K562 (cell line): ENCODE results near the gene XRCC2. TPM values are rescaled to one million over a fixed set of nuclear protein-coding genes. Genes with fewer than 3 reads are reported as not detected.

ENCODE experiments used
- ATAC-seq: fragments of 200-7000 bp; cut with Tn5 transposase; 3 replicates; pipeline ENCODE4 v1.9.1; 2020; ENCODE audit warnings: moderate library complexity
- BruUV-seq: library from RNA; stranded (reverse); fragments of 400-500 nt; replicated peaks from 2 replicates; lab custom pipeline; 2021; lab: Mats Ljungman, UMichigan
- CTCF ChIA-PET: fragments of 300-600 bp; formaldehyde crosslinking; extraction: SDS; loops from one replicate; lab custom pipeline; 2021; ENCODE audit warnings: low intra/inter-chr PET ratio; lab: Yijun Ruan, JAX
- POLR2A ChIA-PET: fragments of 300-600, 350-650 bp; sonication (Branson Sonifier 250); formaldehyde crosslinking; extraction: SDS; loops from one replicate; lab custom pipeline; 2021; ENCODE audit warnings: antibody characterized with exemption, inconsistent platforms; lab: Yijun Ruan, JAX
- DNase-seq, 4 experiments: peaks; one replicate each; pipeline versions ENCODE4 v3.0.0 to v3.0.0-alpha.2; 2011 to 2018; ENCODE audit warnings: low spot score in 3 of 4, mixed read lengths in 3 of 4; ENCODE audit errors: extremely low read depth in 1 of 4
- FAIRE-seq: peaks from 2 replicates; lab custom pipeline; 2011; peaks lifted over from hg19 to GRCh38; lab: Jason Lieb, UNC
- H2AFZ ChIP-seq: 2 replicates; pipeline ENCODE4 v1.6.0; 2011; ENCODE audit warnings: low read depth, low read length, control low read depth, inconsistent platforms
- H3K27ac ChIP-seq: fragments of 200-600 bp; 3 replicates; pipeline ENCODE4 v1.8.0; 2011; ENCODE audit warnings: low read depth, mild to moderate bottlenecking, control low read depth, inconsistent platforms, low read length, moderate library complexity, mixed read lengths; ENCODE audit errors: extremely low read depth
- H3K27me3 ChIP-seq, 2 experiments: fragments of 300-600 bp in 1 of 2; 2 replicates in 1 of 2; 3 replicates in 1 of 2; pipeline versions ENCODE4 v1.6.0 to v1.8.0; 2011; ENCODE audit warnings: inconsistent platforms in 2 of 2, low read length in 2 of 2, mild to moderate bottlenecking in 1 of 2, mixed read lengths in 1 of 2, moderate library complexity in 1 of 2; ENCODE audit not compliant: control insufficient read depth in 2 of 2, insufficient read depth in 2 of 2
- H3K36me3 ChIP-seq: fragments of 300-600 bp; 3 replicates; pipeline ENCODE4 v1.8.0; 2011; ENCODE audit warnings: mild to moderate bottlenecking, low read length, inconsistent platforms; ENCODE audit not compliant: control insufficient read depth, insufficient read depth
- H3K4me1 ChIP-seq, 2 experiments: fragments of 200-600 bp in 1 of 2; replicated peaks in 1 of 2; 2 replicates in 1 of 2; 3 replicates in 1 of 2; pipeline versions ENCODE4 v1.5.1 to v1.8.0; 2011; ENCODE audit warnings: inconsistent platforms in 2 of 2, low read length in 2 of 2, mild to moderate bottlenecking in 1 of 2, mixed read lengths in 1 of 2, moderate library complexity in 1 of 2; ENCODE audit not compliant: control insufficient read depth in 2 of 2, insufficient read depth in 2 of 2
- H3K4me2 ChIP-seq: 2 replicates; pipeline ENCODE4 v1.6.1; 2011; ENCODE audit warnings: low read length, control low read depth, inconsistent platforms, mixed read lengths; ENCODE audit not compliant: insufficient read depth
- H3K4me3 ChIP-seq: fragments of 200-600 bp; sonication (generic), shearing (Covaris generic); 2 replicates; pipeline ENCODE4 v1.5.1; 2016; ENCODE audit warnings: control low read depth, inconsistent platforms
- H3K79me2 ChIP-seq: fragments of 200-600 bp; 3 replicates; pipeline ENCODE4 v1.8.0; 2011; ENCODE audit warnings: low read length, inconsistent platforms; ENCODE audit not compliant: control insufficient read depth, insufficient read depth
- H3K9ac ChIP-seq, 2 experiments: 2 replicates each; pipeline versions ENCODE4 v1.6.0 to v1.6.1; 2011; ENCODE audit warnings: low read depth in 2 of 2, low read length in 2 of 2, control low read depth in 1 of 2, inconsistent platforms in 1 of 2, mild to moderate bottlenecking in 1 of 2, mixed read lengths in 1 of 2; ENCODE audit not compliant: insufficient read depth in 1 of 2
- H3K9me1 ChIP-seq: one replicate; pipeline ENCODE4 v1.6.0; 2011; ENCODE audit warnings: inconsistent platforms, mild to moderate bottlenecking, low read length, moderate library complexity; ENCODE audit not compliant: control insufficient read depth, insufficient read depth
- H3K9me3 ChIP-seq: replicated peaks from 2 replicates; pipeline ENCODE4 v1.5.1; 2011; ENCODE audit warnings: low read depth, low read length, inconsistent platforms; ENCODE audit not compliant: control insufficient read depth, insufficient read depth
- H4K20me1 ChIP-seq: replicated peaks from 2 replicates; pipeline ENCODE4 v1.6.1; 2011; ENCODE audit warnings: low read length, inconsistent platforms, mixed read lengths; ENCODE audit not compliant: control insufficient read depth, insufficient read depth
- ADNP ChIP-seq: fragments of 200-800 bp; sonication (Bioruptor generic); IDR thresholded peaks from 2 replicates; pipeline ENCODE4 v1.6.1; 2016; ENCODE audit warnings: missing genetic modification characterization, missing compliant biosample characterization
- ARID1B ChIP-seq: fragments of 450-650 bp; IDR thresholded peaks from 2 replicates; pipeline ENCODE4 v1.6.1; 2016; ENCODE audit warnings: antibody characterized with exemption, mild to moderate bottlenecking, inconsistent platforms
- HNRNPLL ChIP-seq: fragments of 200-400 bp; formaldehyde crosslinking; IDR thresholded peaks from 2 replicates; pipeline ENCODE4 v1.6.1; 2017; ENCODE audit warnings: low read length, low read depth, mild to moderate bottlenecking; ENCODE audit not compliant: poor library complexity, severe bottlenecking
- PKNOX1 ChIP-seq: fragments of 450-650 bp; IDR thresholded peaks from 2 replicates; pipeline ENCODE4 v1.6.1; 2016
- PRDM10 ChIP-seq: fragments of 450-650 bp; IDR thresholded peaks from 2 replicates; pipeline ENCODE4 v1.6.1; 2018; ENCODE audit not compliant: partially characterized antibody
- ZNF584 ChIP-seq: fragments of 200-800 bp; sonication (Bioruptor generic); IDR thresholded peaks from 2 replicates; pipeline ENCODE4 v1.6.1; 2016; ENCODE audit warnings: low read depth, mild to moderate bottlenecking, missing genetic modification characterization, missing compliant biosample characterization
- whole genome bisulfite sequencing: fragments of 100-300 bp; shearing (Covaris generic); methylation state at CpG from one replicate; pipeline ENCODE4 v1.1.6; 2016; ENCODE audit warnings: low coverage, mixed read lengths; ENCODE audit not compliant: insufficient coverage; ENCODE audit errors: missing lambda C conversion rate; 5-methylcytosine and 5-hydroxymethylcytosine counted together
- in situ Hi-C: fragments of 300-500 bp; cut with MboI; formaldehyde crosslinking; loops from 4 replicates; pipeline ENCODE4 v1.15.0; 2018; ENCODE audit warnings: inconsistent platforms, mixed read lengths
- intact Hi-C: fragments of 100-400 bp; cut with micrococcal nuclease; formaldehyde crosslinking; loops from 2 replicates; pipeline ENCODE4 v1.14.2; 2022
- polyA plus RNA-seq, 8 experiments: library from polyadenylated mRNA; depleted of rRNA in 4 of 8; stranded (reverse) in 5 of 8; unstranded in 3 of 8; fragments of >200 nt; fragmentation: Nextera tagmentation in 2 of 8; fragmentation: Illumina TruSeq in 1 of 8; extraction: Ambion mirVana in 2 of 8; extraction: Trizol in 1 of 8; gene quantifications; 2 replicates each; pipeline versions ENCODE4 v1.2.1 to v1.2.3, GENCODE V29; 2011 to 2014; ENCODE audit warnings: inconsistent platforms in 1 of 8, missing spikeins in 1 of 8
- total RNA-seq, 7 experiments: library from RNA; depleted of rRNA in 6 of 7; stranded (reverse); fragments of >200 nt in 6 of 7; fragmentation: Illumina TruSeq in 2 of 7; extraction: Trizol in 2 of 7; gene quantifications; 2 replicates each; pipeline versions ENCODE4 v1.2.1 to v1.2.3, GENCODE V29; 2011 to 2021; ENCODE audit warnings: low replicate concordance in 1 of 7
- TF ChIP-seq, protein P1 (sequence below), 2 experiments: IDR thresholded peaks in 1 of 2; conservative IDR thresholded peaks in 1 of 2; 2 replicates each; pipeline ENCODE4 v1.6.1; 2016; ENCODE audit warnings: low read depth in 2 of 2, mild to moderate bottlenecking in 1 of 2, missing compliant biosample characterization in 1 of 2, missing genetic modification characterization in 1 of 2, moderate library complexity in 1 of 2
- TF ChIP-seq, protein P2 (sequence below): sonication (generic); formaldehyde crosslinking; IDR thresholded peaks from 2 replicates; pipeline ENCODE4 v1.8.1; 2022; ENCODE audit warnings: missing genetic modification reagents

XRCC2 gene
- total and polyA plus RNA-seq, 9 of the 15 experiments (the other 6 are each of a cell fraction or from before 2014, with no cell fraction given) = 16.2 to 58.0 (median 39.8) TPM

DNA sequence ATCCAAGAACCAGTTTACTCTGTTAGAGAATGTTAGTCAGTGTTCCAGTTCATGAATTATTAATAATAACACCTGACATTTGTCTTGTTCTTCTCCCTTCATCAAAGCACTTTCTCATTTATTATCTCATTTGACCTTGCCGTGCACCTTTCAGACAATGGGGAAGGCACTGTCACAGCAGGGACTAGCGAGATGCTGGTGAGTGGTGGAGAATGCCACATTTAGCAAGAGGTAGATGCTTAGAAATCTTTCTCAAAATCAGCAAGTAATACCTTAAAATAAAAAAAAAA lies 34.2 kb upstream of the XRCC2 start (continued):
- TF ChIP-seq, protein P1, sequence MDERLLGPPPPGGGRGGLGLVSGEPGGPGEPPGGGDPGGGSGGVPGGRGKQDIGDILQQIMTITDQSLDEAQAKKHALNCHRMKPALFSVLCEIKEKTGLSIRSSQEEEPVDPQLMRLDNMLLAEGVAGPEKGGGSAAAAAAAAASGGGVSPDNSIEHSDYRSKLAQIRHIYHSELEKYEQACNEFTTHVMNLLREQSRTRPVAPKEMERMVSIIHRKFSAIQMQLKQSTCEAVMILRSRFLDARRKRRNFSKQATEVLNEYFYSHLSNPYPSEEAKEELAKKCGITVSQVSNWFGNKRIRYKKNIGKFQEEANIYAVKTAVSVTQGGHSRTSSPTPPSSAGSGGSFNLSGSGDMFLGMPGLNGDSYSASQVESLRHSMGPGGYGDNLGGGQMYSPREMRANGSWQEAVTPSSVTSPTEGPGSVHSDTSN (CRISPR knock-in tag; IDR thresholded peaks at IDR 0.05; ENCODE audit: low read depth) = no peak
- TF ChIP-seq, protein P1 (tag; conservative IDR thresholded peaks at IDR 0.05; ENCODE audit: low read depth) = no peak

- CTCF ChIA-PET = interaction anchor here (0.7 kb wide), 1 partner anchor 366 kb away, joined by 3 read pairs; no protein-coding TSS in a partner anchor
- 39% methylated on average over 5 of the region's 5 CpGs for whole genome bisulfite sequencing
- Histone ChIP-seq H3K9me1 (no peaks in the 10 kb centered on the region), H3K79me2 (no peaks in the 10 kb centered on the region), H3K9ac (no peak overlapping the region), H3K4me3 (no peak overlapping the region), H3K27me3 (no peaks in the 10 kb centered on the region), H3K4me1 (peaks cover 0 to 4% of the 10 kb centered on the region in 2 experiments; a peak in 2 of 5 replicates), H3K27ac (no peak overlapping the region), H2AFZ (no peak overlapping the region), H3K36me3 (no peaks in the 10 kb centered on the region), H4K20me1 (no peaks in the 10 kb centered on the region), H3K4me2 (no peak overlapping the region), H3K9me3 (peaks cover 9% of the 10 kb centered on the region)
- FAIRE-seq = peak; percentile 6
- no TSS peak for BruUV-seq
- POLR2A ChIA-PET = interaction anchor here (1.0 to 1.2 kb wide), 2 partner anchors 36 to 368 kb away, joined by 3 read pairs; no protein-coding TSS in a partner anchor
- DNase-seq = peak in 3 of 4 experiments; percentile 32 to 60 (median 39)
- intact Hi-C loops = loop anchor here (5.0 to 10.0 kb wide), 3 partner anchors 115 to 545 kb away; no protein-coding TSS in a partner anchor
- peak; percentile 11; the same call in 1 of the 3 replicates for ATAC-seq
- in situ Hi-C loops = no loop called here
- peak; percentile 52; the same call in 1 of the 2 replicates for TF ChIP-seq ARID1B
- TF ChIP-seq, protein P2, sequence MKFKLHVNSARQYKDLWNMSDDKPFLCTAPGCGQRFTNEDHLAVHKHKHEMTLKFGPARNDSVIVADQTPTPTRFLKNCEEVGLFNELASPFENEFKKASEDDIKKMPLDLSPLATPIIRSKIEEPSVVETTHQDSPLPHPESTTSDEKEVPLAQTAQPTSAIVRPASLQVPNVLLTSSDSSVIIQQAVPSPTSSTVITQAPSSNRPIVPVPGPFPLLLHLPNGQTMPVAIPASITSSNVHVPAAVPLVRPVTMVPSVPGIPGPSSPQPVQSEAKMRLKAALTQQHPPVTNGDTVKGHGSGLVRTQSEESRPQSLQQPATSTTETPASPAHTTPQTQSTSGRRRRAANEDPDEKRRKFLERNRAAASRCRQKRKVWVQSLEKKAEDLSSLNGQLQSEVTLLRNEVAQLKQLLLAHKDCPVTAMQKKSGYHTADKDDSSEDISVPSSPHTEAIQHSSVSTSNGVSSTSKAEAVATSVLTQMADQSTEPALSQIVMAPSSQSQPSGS = peak; percentile 64; the same call in 1 of the 2 replicates
- no peak for TF ChIP-seq PRDM10
- TF ChIP-seq ZNF584 = peak; percentile 31; the same call in 1 of the 2 replicates
- no peak for TF ChIP-seq HNRNPLL
- no peak for TF ChIP-seq ADNP (tag)
- peak; percentile 23; the same call in 1 of the 2 replicates for TF ChIP-seq PKNOX1
Measured at GRCh38 chr7:152709287-152710152, 33.6 kb upstream of the XRCC2 start.
